Neural crest cell (in vitro differentiated cells): ENCODE data around the gene OR10J4. TPM values are rescaled to one million over a fixed set of nuclear protein-coding genes. Genes with fewer than 3 reads are reported as not detected.

Source experiments
- DNase-seq: peaks from one replicate; pipeline ENCODE4 v3.0.0; 2021; ENCODE audit warnings: low read depth, mixed read lengths, low spot score
- H3K27ac Mint-ChIP-seq: one replicate; pipeline ENCODE4 v1.8.0; 2021; ENCODE audit warnings: mild to moderate bottlenecking, mixed read lengths; ENCODE audit not compliant: unreplicated experiment
- H3K27me3 Mint-ChIP-seq: 2 replicates; pipeline ENCODE4 v1.8.0; 2021; ENCODE audit warnings: low read depth, mild to moderate bottlenecking, mixed read lengths
- H3K36me3 Mint-ChIP-seq: 2 replicates; pipeline ENCODE4 v1.8.0; 2021; ENCODE audit warnings: low read depth, mild to moderate bottlenecking, mixed read lengths
- H3K4me1 Mint-ChIP-seq: 2 replicates; pipeline ENCODE4 v1.8.0; 2021; ENCODE audit warnings: mixed read lengths
- H3K4me3 Mint-ChIP-seq: one replicate; pipeline ENCODE4 v1.8.0; 2021; ENCODE audit warnings: mild to moderate bottlenecking, mixed read lengths
- H3K9me3 Mint-ChIP-seq: 2 replicates; pipeline ENCODE4 v1.8.0; 2021; ENCODE audit warnings: mixed read lengths
- total RNA-seq: library from RNA; stranded (reverse); gene quantifications from 2 replicates; pipeline ENCODE4 v1.2.1, GENCODE V29; 2021
- TF ChIP-seq, protein P1 (sequence below): fragments of 200-600 bp; sonication (generic); conservative IDR thresholded peaks from 2 replicates; pipeline ENCODE4 v1.5.0; 2021; ENCODE audit warnings: antibody characterized with exemption, mild to moderate bottlenecking

Gene OR10J4
- total RNA-seq, 1 donor from 2014 or later: not detected

DNA sequence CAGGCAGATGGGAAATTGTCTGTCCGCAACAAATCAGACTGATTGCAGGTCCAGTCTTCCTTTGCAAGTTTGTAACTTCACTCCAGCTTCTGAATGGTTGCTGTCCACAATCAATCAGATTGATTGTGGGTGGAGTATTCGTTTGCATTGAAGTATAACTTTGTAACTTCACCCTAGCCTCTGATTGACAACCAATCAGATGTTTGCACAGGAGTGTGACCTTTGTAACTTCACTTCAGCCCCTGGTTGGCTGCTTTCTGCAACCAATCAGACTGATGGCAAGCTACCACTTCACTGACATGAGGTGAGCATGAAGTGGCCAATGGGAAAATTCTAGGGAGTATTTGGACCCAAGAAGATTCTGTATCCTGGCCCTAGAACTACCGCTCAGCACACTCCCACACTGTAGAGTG lies 33.2 kb downstream of the OR10J4 start:
- Mint-ChIP-seq H3K4me1 (no peaks in the 10 kb centered on the region), H3K4me3 (no peak overlapping the region), H3K9me3 (peaks cover 23% of the 10 kb centered on the region), H3K27me3 (no peaks in the 10 kb centered on the region), H3K36me3 (peaks cover 2% of the 10 kb centered on the region), H3K27ac (no peak overlapping the region)
- DNase-seq: no peak
- TF ChIP-seq, protein P1, sequence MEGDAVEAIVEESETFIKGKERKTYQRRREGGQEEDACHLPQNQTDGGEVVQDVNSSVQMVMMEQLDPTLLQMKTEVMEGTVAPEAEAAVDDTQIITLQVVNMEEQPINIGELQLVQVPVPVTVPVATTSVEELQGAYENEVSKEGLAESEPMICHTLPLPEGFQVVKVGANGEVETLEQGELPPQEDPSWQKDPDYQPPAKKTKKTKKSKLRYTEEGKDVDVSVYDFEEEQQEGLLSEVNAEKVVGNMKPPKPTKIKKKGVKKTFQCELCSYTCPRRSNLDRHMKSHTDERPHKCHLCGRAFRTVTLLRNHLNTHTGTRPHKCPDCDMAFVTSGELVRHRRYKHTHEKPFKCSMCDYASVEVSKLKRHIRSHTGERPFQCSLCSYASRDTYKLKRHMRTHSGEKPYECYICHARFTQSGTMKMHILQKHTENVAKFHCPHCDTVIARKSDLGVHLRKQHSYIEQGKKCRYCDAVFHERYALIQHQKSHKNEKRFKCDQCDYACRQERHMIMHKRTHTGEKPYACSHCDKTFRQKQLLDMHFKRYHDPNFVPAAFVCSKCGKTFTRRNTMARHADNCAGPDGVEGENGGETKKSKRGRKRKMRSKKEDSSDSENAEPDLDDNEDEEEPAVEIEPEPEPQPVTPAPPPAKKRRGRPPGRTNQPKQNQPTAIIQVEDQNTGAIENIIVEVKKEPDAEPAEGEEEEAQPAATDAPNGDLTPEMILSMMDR: no peak

GRCh38 chr1:159468321-159468720 lies 36.3 kb downstream of the OR10J4 start:
- Mint-ChIP-seq H3K27ac (no peak overlapping the region), H3K9me3 (peaks cover 23% of the 10 kb centered on the region), H3K4me3 (no peak overlapping the region), H3K27me3 (no peaks in the 10 kb centered on the region), H3K4me1 (no peaks in the 10 kb centered on the region), H3K36me3 (peaks cover 5% of the 10 kb centered on the region)
- TF ChIP-seq, protein P1: no peak
- DNase-seq: no peak

DNA sequence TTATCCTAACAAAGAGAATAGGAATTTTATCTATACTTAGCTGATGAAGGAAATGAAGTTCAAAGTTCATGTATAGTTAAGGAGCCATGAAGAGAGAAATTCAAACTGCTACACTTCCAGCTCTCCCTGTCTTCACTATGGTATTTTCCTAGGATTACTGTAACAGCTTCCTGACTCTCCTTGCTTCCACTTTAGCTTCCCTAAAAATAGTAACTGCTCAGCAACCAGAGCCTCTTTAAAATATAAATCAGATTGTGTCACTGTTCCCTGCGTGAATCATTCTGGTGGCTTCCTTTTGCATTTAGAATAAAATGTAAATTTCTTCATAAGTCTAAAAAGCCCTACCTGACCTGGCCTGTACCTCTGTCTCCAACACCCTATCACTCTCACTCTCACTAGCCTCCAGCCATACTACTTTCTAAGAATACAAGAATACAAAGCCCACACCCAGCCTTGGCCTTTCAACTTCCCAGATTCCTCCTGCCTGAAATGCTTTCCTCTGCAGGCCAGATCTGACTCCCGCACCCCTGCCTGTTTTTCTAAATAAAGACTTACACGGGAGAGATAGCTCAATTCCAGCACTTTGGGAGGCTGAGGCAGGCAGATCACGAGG lies 38.0 kb downstream of the OR10J4 start:
- DNase-seq: no peak
- H3K4me3 Mint-ChIP-seq: no peak overlapping the region
- H3K36me3 Mint-ChIP-seq: peaks cover 6% of the 10 kb centered on the region
- peaks cover 20% of the 10 kb centered on the region for H3K9me3 Mint-ChIP-seq
- no peak overlapping the region for H3K27ac Mint-ChIP-seq
- H3K4me1 Mint-ChIP-seq: no peaks in the 10 kb centered on the region
- TF ChIP-seq, protein P1: no peak
- H3K27me3 Mint-ChIP-seq: no peaks in the 10 kb centered on the region

DNA sequence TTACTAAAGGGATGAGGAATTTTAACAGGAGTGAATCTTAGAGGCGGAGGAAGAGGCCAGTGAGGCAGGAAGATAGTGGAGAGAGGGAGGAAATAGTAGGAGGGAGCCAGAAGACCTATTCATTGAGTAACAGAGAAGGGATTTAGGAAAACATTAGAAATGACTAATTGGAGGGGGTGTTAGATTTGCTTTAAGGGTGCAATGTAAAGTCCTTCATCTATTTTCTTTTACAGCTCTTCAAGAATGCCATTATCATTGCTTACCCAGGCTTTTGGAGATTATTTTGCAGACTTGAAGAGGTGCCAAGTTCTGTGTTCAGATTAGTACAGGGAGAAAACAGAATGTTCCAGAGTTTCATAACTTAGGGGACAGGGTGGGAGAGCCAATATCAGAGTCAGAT lies 41.3 kb downstream of the OR10J4 start:
- H3K27me3 Mint-ChIP-seq: no peaks in the 10 kb centered on the region
- no peak overlapping the region for H3K27ac Mint-ChIP-seq
- H3K36me3 Mint-ChIP-seq: peaks cover 4% of the 10 kb centered on the region
- no peaks in the 10 kb centered on the region for H3K4me1 Mint-ChIP-seq
- H3K9me3 Mint-ChIP-seq: peaks cover 25% of the 10 kb centered on the region
- H3K4me3 Mint-ChIP-seq: no peak overlapping the region
- DNase-seq: no peak
- TF ChIP-seq, protein P1: no peak

DNA sequence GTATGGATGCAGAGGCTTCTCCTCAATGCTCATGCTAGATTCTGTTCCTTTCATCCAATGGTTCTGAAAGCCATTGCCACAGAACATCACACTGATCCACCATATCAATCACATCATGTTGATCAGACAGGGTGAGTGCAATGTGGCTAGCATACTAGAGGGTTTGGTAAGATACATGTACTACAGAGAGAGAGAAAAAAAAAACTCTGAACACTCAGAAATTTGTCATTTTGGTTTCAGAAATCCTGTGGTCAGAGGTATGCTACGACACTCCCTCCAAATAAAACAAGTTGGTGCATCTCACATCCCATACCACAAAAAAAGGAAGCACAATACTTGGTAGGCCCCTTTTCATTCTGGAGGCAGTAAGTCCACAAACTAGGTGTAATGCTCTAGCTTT lies 42.9 kb downstream of the OR10J4 start:
- H3K27ac Mint-ChIP-seq: no peak overlapping the region
- peaks cover 4% of the 10 kb centered on the region for H3K36me3 Mint-ChIP-seq
- TF ChIP-seq, protein P1: no peak
- H3K4me3 Mint-ChIP-seq: no peak overlapping the region
- peaks cover 20% of the 10 kb centered on the region for H3K9me3 Mint-ChIP-seq
- no peaks in the 10 kb centered on the region for H3K4me1 Mint-ChIP-seq
- H3K27me3 Mint-ChIP-seq: no peaks in the 10 kb centered on the region
- no peak for DNase-seq

Other genes starting within 250 kb of the OR10J4 start
- gene ACKR1, start 227.3 kb upstream of the OR10J4 start, total RNA-seq: 0.98 and 1.1 TPM in 2 replicates
- gene FCER1A, start 129.9 kb upstream of the OR10J4 start, total RNA-seq: not detected in 2 replicates
- not detected in 2 replicates for gene OR10J1, start 7.5 kb downstream of the OR10J4 start, total RNA-seq
- gene OR10J5, start 103.8 kb downstream of the OR10J4 start, total RNA-seq: not detected in 2 replicates
- gene APCS, start 155.6 kb downstream of the OR10J4 start, total RNA-seq: not detected in 2 replicates